ENCODE results near the gene TMEM92. TPM values are rescaled to one million over a fixed set of nuclear protein-coding genes. Genes with fewer than 3 reads are reported as not detected.

The TMEM92 gene
- total and polyA plus RNA-seq, 2 donors from 2014 or later, result 2.4 TPM; not detected in 1

DNA sequence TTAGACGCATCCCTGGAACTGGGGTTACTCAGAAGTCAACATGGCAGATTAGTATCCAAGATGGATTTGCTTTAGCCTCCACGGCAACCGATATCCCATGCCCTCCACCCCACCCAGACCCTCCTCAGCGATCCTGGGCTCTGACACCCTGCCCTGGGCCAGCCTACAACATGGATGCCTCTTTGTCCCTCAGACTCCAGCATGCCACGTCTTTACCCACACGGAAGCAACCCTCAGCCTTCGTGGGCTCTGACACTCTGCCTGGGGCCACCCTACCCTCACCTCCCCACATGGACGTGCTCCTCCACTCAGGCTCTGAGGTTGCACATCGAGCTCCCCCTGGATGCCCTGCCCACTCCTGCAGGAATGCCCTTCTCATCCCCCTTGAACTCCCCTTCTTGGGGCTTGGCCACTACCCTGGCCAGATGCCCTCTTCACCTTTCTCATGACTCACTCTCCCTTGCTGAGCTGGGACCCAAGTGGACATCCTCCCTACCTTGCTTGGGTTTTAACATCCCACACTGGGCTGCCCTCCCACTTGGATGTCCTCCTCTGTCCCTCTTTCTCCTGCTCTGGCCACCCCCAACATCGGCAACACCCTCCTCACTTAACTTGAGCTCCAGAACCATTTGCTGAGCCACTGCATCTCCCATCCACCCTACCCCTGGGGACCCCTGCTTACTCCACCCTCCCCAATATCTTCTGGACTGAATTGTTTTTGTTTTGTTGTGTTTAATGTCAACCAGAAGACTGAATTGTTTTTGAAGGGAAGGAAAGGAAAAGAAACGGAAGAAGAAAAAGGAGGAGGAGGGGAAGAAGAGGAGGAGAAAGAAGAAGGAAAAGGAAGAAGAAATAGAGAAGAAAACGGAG is 18.3 kb upstream of the TMEM92 start:
- no peak for FAIRE-seq
- intact Hi-C loops (cut with DNase I), result no loop called here
- Histone ChIP-seq H3K27ac (ENCODE audit: low read depth in 2 of 2, low read length in 2 of 2) (no peak overlapping the region), H3K4me3 (ENCODE audit: low read length in 3 of 3) (no peak overlapping the region), H3K27me3 (ENCODE audit: control insufficient read depth, insufficient read depth, low read length) (no peaks in the 10 kb centered on the region), H3K9ac (ENCODE audit: low read length in 3 of 3) (no peak overlapping the region), H3K36me3 (ENCODE audit: control insufficient read depth in 2 of 3, insufficient read depth in 3 of 3, low read length in 3 of 3) (no peaks in the 10 kb centered on the region), H3K9me3 (ENCODE audit: control insufficient read depth in 2 of 3, insufficient read depth in 1 of 3, low read length in 3 of 3) (no peaks in the 10 kb centered on the region), H3K4me1 (ENCODE audit: control insufficient read depth in 2 of 3, insufficient read depth in 2 of 3, low read depth in 1 of 3, low read length in 3 of 3) (no peaks in the 10 kb centered on the region)
- TF ChIP-seq, protein P1, sequence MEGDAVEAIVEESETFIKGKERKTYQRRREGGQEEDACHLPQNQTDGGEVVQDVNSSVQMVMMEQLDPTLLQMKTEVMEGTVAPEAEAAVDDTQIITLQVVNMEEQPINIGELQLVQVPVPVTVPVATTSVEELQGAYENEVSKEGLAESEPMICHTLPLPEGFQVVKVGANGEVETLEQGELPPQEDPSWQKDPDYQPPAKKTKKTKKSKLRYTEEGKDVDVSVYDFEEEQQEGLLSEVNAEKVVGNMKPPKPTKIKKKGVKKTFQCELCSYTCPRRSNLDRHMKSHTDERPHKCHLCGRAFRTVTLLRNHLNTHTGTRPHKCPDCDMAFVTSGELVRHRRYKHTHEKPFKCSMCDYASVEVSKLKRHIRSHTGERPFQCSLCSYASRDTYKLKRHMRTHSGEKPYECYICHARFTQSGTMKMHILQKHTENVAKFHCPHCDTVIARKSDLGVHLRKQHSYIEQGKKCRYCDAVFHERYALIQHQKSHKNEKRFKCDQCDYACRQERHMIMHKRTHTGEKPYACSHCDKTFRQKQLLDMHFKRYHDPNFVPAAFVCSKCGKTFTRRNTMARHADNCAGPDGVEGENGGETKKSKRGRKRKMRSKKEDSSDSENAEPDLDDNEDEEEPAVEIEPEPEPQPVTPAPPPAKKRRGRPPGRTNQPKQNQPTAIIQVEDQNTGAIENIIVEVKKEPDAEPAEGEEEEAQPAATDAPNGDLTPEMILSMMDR (IDR thresholded peaks at IDR 0.05; ENCODE audit: borderline replicate concordance, extremely low read depth, insufficient read depth), result no peak
- DNase-seq, result peak in 1 of 5 donors; percentile 43

DNA sequence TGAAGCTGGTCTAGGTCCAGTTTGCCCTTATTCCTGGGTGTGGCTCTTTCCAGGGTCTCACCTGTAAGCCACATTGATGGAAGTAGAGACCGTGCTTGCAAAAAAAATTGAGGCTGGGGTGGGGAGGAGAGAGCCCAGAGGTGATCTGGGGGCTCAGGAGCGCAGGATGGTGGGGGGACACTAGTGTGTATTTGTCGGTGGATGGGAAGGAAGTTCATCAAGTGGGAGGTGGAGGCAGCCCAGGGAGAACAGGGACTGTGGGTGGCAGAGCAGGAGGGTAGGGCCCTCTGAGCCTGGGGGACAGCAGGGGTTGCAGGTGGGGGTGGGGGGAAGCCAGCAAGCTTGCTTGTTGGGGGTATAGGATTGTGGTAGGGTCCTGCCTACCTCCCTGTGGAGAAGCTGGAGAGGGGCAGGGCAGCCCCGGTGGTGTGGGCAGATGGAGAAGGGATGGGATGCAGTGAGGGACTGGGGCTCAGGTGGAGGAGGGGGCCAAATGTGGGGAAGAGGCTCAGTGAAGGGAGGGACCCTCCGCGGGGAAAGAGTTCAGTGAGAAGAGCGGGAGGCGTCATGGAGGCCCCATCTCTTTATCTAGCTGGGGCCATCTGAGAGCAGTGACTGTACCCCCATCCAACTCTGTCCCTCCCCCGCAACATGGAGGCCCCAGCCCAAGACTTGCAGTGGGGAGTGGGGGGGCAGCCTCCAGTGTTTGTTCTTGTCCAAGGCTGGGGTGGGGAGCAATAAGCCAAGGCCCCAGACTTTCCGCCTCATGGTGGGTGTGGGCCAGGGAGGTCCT is 17.2 kb upstream of the TMEM92 start:
- Histone ChIP-seq H3K27me3 (ENCODE audit: control insufficient read depth, insufficient read depth, low read length) (no peaks in the 10 kb centered on the region), H3K9ac (ENCODE audit: low read length in 3 of 3) (no peak overlapping the region), H3K27ac (ENCODE audit: low read depth in 2 of 2, low read length in 2 of 2) (no peak overlapping the region), H3K36me3 (ENCODE audit: control insufficient read depth in 2 of 3, insufficient read depth in 3 of 3, low read length in 3 of 3) (no peaks in the 10 kb centered on the region), H3K4me3 (ENCODE audit: low read length in 3 of 3) (no peak overlapping the region), H3K4me1 (ENCODE audit: control insufficient read depth in 2 of 3, insufficient read depth in 2 of 3, low read depth in 1 of 3, low read length in 3 of 3) (no peaks in the 10 kb centered on the region), H3K9me3 (ENCODE audit: control insufficient read depth in 2 of 3, insufficient read depth in 1 of 3, low read length in 3 of 3) (no peaks in the 10 kb centered on the region)
- intact Hi-C loops (cut with DNase I), result no loop called here
- FAIRE-seq (no peak), DNase-seq (peak in 1 of 5 donors; percentile 29)
- TF ChIP-seq, protein P1 (IDR thresholded peaks at IDR 0.05; ENCODE audit: borderline replicate concordance, extremely low read depth, insufficient read depth), result no peak

DNA sequence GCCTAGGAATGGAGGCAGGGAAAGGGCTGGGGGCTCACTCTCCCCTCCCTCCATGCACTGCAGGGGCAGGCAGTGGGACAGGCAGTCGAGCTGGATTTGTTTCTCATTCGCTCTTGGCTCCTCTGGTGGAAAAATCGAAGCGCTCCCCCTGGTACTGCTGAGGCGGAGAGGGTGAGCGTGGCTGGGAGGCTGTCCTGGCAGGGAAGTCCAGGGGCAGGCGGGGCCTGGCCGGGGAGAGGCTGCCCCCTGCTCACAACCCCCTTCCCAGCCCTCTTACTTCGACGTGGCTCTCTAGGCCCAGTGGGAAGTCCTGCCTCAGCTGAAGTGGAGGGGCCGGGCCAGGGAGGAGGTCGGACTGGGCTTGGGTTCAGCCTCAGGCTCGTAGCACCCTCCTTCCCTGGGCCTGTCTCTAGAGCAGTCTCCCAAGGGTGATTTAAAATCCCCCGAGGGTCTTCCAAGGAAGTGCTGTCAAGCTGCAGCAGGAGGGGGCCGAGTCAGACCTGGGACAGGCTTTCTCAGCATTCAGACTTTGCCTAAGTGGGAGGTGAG is 16.5 kb upstream of the TMEM92 start:
- intact Hi-C loops (cut with DNase I), result no loop called here
- FAIRE-seq (no peak), DNase-seq (peak in 2 of 5 donors; percentile 9 to 54)
- H3K9me3 ChIP-seq (ENCODE audit: control insufficient read depth in 2 of 3, insufficient read depth in 1 of 3, low read length in 3 of 3), result no peaks in the 10 kb centered on the region
- H3K27me3 ChIP-seq (ENCODE audit: control insufficient read depth, insufficient read depth, low read length), result no peaks in the 10 kb centered on the region
- TF ChIP-seq, protein P1 (IDR thresholded peaks at IDR 0.05; ENCODE audit: borderline replicate concordance, extremely low read depth, insufficient read depth), result no peak
- H3K36me3 ChIP-seq (ENCODE audit: control insufficient read depth in 2 of 3, insufficient read depth in 3 of 3, low read length in 3 of 3), result no peaks in the 10 kb centered on the region
- no peaks in the 10 kb centered on the region for H3K4me1 ChIP-seq (ENCODE audit: control insufficient read depth in 2 of 3, insufficient read depth in 2 of 3, low read depth in 1 of 3, low read length in 3 of 3)
- no peak overlapping the region for H3K4me3 ChIP-seq (ENCODE audit: low read length in 3 of 3)
- H3K27ac ChIP-seq (ENCODE audit: low read depth in 2 of 2, low read length in 2 of 2), result no peak overlapping the region
- no peak overlapping the region for H3K9ac ChIP-seq (ENCODE audit: low read length in 3 of 3)

All from kidney (tissue), 14 donors.